SK-N-SH (cell line): ENCODE results near the gene EXOSC2. TPM values are rescaled to one million over a fixed set of nuclear protein-coding genes. Genes with fewer than 3 reads are reported as not detected.

Experiments
- CTCF ChIA-PET: fragments of 300-600, 350-600 bp; formaldehyde crosslinking; extraction: SDS; loops from one replicate; lab custom pipeline; 2021; lab: Yijun Ruan, JAX
- POLR2A ChIA-PET: fragments of 350-600 bp; sonication (Branson Sonifier 250); formaldehyde crosslinking; extraction: SDS; loops from one replicate; lab custom pipeline; 2020; ENCODE audit warnings: antibody characterized with exemption, inconsistent platforms; lab: Yijun Ruan, JAX
- DNase-seq: peaks from one replicate; pipeline ENCODE4 v3.0.0; 2012
- H2AFZ ChIP-seq: fragments of 200-600 bp; sonication (generic); 2 replicates; pipeline ENCODE4 v1.8.1; 2016; ENCODE audit warnings: antibody characterized with exemption, mild to moderate bottlenecking, low read depth
- H3F3A ChIP-seq: fragments of 200-600 bp; sonication (generic); replicated peaks from 2 replicates; pipeline ENCODE3; 2016; ENCODE audit warnings: antibody characterized with exemption, mild to moderate bottlenecking; ENCODE audit not compliant: insufficient read depth
- H3K27ac ChIP-seq, 2 experiments: fragments of 200-500 bp in 1 of 2; fragments of 200-600 bp in 1 of 2; sonication (Bioruptor generic) in 1 of 2; sonication (generic), shearing (Covaris generic) in 1 of 2; 2 replicates each; pipeline versions ENCODE4 v1.5.1 to v1.6.1; 2014 to 2016; ENCODE audit warnings: low read depth in 2 of 2, inconsistent platforms in 1 of 2, low read length in 1 of 2, mild to moderate bottlenecking in 1 of 2, mixed read lengths in 1 of 2
- H3K27me3 ChIP-seq: fragments of 200-600 bp; sonication (generic), shearing (Covaris generic); 2 replicates; pipeline ENCODE4 v1.6.1; 2016; ENCODE audit warnings: mixed run types; ENCODE audit not compliant: insufficient read depth
- H3K36me3 ChIP-seq, 2 experiments: fragments of 200-500 bp in 1 of 2; fragments of 200-600 bp in 1 of 2; sonication (Bioruptor generic) in 1 of 2; sonication (generic) in 1 of 2; replicated peaks in 1 of 2; 2 replicates each; pipeline versions ENCODE3 to v1.5.1; 2014 to 2016; ENCODE audit warnings: low read length in 1 of 2, mild to moderate bottlenecking in 1 of 2; ENCODE audit not compliant: insufficient read depth in 2 of 2, control insufficient read depth in 1 of 2
- H3K4me1 ChIP-seq, 2 experiments: fragments of 200-500 bp in 1 of 2; fragments of 200-600 bp in 1 of 2; sonication (Bioruptor generic) in 1 of 2; sonication (generic), shearing (Covaris generic) in 1 of 2; 2 replicates each; pipeline versions ENCODE4 v1.5.1 to v1.6.1; 2014 to 2016; ENCODE audit warnings: low read depth in 1 of 2, low read length in 1 of 2, mixed run types in 1 of 2; ENCODE audit not compliant: insufficient read depth in 2 of 2, control insufficient read depth in 1 of 2
- H3K4me2 ChIP-seq: fragments of 200-600 bp; sonication (generic), shearing (Covaris generic); 2 replicates; pipeline ENCODE4 v1.6.1; 2017; ENCODE audit warnings: mixed run types
- H3K4me3 ChIP-seq, 2 experiments: fragments of 200-500 bp in 1 of 2; fragments of 200-600 bp in 1 of 2; sonication (Bioruptor generic) in 1 of 2; sonication (generic), shearing (Covaris generic) in 1 of 2; 2 replicates each; pipeline versions ENCODE4 v1.5.1 to v1.8.1; 2014 to 2016; ENCODE audit warnings: low read depth in 2 of 2, inconsistent platforms in 1 of 2, low read length in 1 of 2, mild to moderate bottlenecking in 1 of 2, mixed read lengths in 1 of 2, moderate library complexity in 1 of 2
- H3K79me2 ChIP-seq: fragments of 200-600 bp; sonication (generic); 2 replicates; pipeline ENCODE4 v1.8.1; 2017; ENCODE audit warnings: mild to moderate bottlenecking; ENCODE audit not compliant: insufficient read depth
- H3K9ac ChIP-seq: fragments of 200-600 bp; sonication (generic); 2 replicates; pipeline ENCODE4 v1.6.1; 2017; ENCODE audit warnings: mixed run types
- H3K9me2 ChIP-seq: fragments of 200-600 bp; sonication (generic); 2 replicates; pipeline ENCODE4 v1.6.1; 2017; ENCODE audit warnings: mixed run types
- H3K9me3 ChIP-seq: fragments of 200-600 bp; sonication (generic); 2 replicates; pipeline ENCODE4 v1.6.1; 2017; ENCODE audit warnings: mixed run types, mild to moderate bottlenecking, moderate library complexity
- H4K20me1 ChIP-seq: fragments of 200-600 bp; sonication (generic); 2 replicates; pipeline ENCODE4 v1.6.1; 2017; ENCODE audit warnings: mild to moderate bottlenecking, mixed run types; ENCODE audit not compliant: insufficient read depth
- FOXJ3 ChIP-seq: sonication (generic); formaldehyde crosslinking; IDR thresholded peaks from 2 replicates; pipeline ENCODE4 v1.5.1; 2020; ENCODE audit warnings: mild to moderate bottlenecking, missing genetic modification reagents
- GATA2 ChIP-seq: sonication (generic); formaldehyde crosslinking; IDR thresholded peaks from 2 replicates; pipeline ENCODE4 v1.5.0; 2020; ENCODE audit warnings: mild to moderate bottlenecking, missing genetic modification reagents
- IRF3 ChIP-seq: fragments of 150-350 bp; IDR thresholded peaks from 2 replicates; pipeline ENCODE4 v1.6.1; 2016; ENCODE audit warnings: mild to moderate bottlenecking, low read depth, low read length
- MAX ChIP-seq: IDR thresholded peaks from 2 replicates; pipeline ENCODE4 v1.4.0; 2012; ENCODE audit warnings: low read depth
- MEF2A ChIP-seq: IDR thresholded peaks from 2 replicates; pipeline ENCODE4 v1.4.0; 2012; ENCODE audit warnings: low read depth, borderline replicate concordance
- POLR2AphosphoS5 ChIP-seq: IDR thresholded peaks from 2 replicates; pipeline ENCODE4 v1.6.1; 2012; ENCODE audit warnings: low read depth, low read length
- RCOR1 ChIP-seq: fragments of 150-350 bp; IDR thresholded peaks from 2 replicates; pipeline ENCODE4 v1.6.1; 2017; ENCODE audit warnings: antibody characterized with exemption, low read length
- REST ChIP-seq: IDR thresholded peaks from 2 replicates; pipeline ENCODE4 v1.6.1; 2012; ENCODE audit warnings: mild to moderate bottlenecking, low read depth, low read length, moderate library complexity
- SIN3A ChIP-seq: IDR thresholded peaks from 2 replicates; pipeline ENCODE4 v1.6.1; 2012; ENCODE audit warnings: low read depth, mild to moderate bottlenecking, low read length, moderate library complexity, borderline replicate concordance
- TAF1 ChIP-seq: IDR thresholded peaks from 2 replicates; pipeline ENCODE4 v1.6.1; 2012; ENCODE audit warnings: low read depth, mild to moderate bottlenecking, low read length, moderate library complexity, borderline replicate concordance
- USF1 ChIP-seq: IDR thresholded peaks from 2 replicates; pipeline ENCODE4 v1.4.0; 2012; ENCODE audit warnings: low read depth, borderline replicate concordance
- YY1 ChIP-seq: IDR thresholded peaks from 2 replicates; pipeline ENCODE4 v1.4.0; 2012; ENCODE audit warnings: low read depth, mild to moderate bottlenecking
- WGBS: methylation state at CpG from one replicate; pipeline ENCODE4 v1.1.6; 2017; ENCODE audit warnings: low lambda C conversion rate; 5-methylcytosine and 5-hydroxymethylcytosine counted together
- polyA plus RNA-seq, 3 experiments: library from polyadenylated mRNA; depleted of rRNA; stranded (reverse); fragments of >200 nt; gene quantifications; 2 replicates each; pipeline ENCODE4 v1.2.3, GENCODE V29; 2012

Gene EXOSC2
- polyA plus RNA-seq, 1 of the 3 experiments (the other 2 are of a cell fraction), result 28.7 TPM

- no peak overlapping the region for H2AFZ ChIP-seq
- H3K4me1 ChIP-seq, result peaks cover 0 to 12% of the 10 kb centered on the region in 2 experiments; a peak in 1 of 4 replicates
- no peaks in the 10 kb centered on the region for H3K36me3 ChIP-seq
- no peak overlapping the region for H3K9ac ChIP-seq
- H4K20me1 ChIP-seq, result no peaks in the 10 kb centered on the region
- no peak for TF ChIP-seq REST
- no peak for TF ChIP-seq YY1
- no peak for TF ChIP-seq GATA2 (CRISPR knock-in tag)
- TF ChIP-seq MAX, result no peak
- no peak for TF ChIP-seq POLR2AphosphoS5
- TF ChIP-seq SIN3A, result no peak
- TF ChIP-seq USF1, result no peak
- TF ChIP-seq RCOR1, result no peak
- no peak for TF ChIP-seq FOXJ3
- TF ChIP-seq TAF1, result no peak
- TF ChIP-seq MEF2A, result no peak
- TF ChIP-seq IRF3, result no peak
- TF ChIP-seq, all 33 proteins: peak for 0
- 66% methylated on average over 6 of the region's 7 CpGs for WGBS
- ChIA-PET CTCF (interaction anchor here (0.9 to 15.3 kb wide), 3 partner anchors 208 to 251 kb away, joined by 3 to 520 read pairs (median 4); no protein-coding TSS in a partner anchor), POLR2A (no interaction called here)
- no peak for DNase-seq
- Histone ChIP-seq H3K27me3 (no peaks in the 10 kb centered on the region), H3K9me2 (no peaks in the 10 kb centered on the region), H3K9me3 (no peaks in the 10 kb centered on the region), H3K4me3 (no peak overlapping the region), H3K79me2 (no peaks in the 10 kb centered on the region), H3K27ac (no peak overlapping the region), H3F3A (no peaks in the 10 kb centered on the region), H3K4me2 (no peak overlapping the region)
Measured at GRCh38 chr9:130677252-130677651, 16.3 kb upstream of the EXOSC2 start.
